GM18526 (cell line): ENCODE measurements around the gene VMO1.

Experiments
- POLR2A ChIP-seq: IDR thresholded peaks from 3 replicates; pipeline ENCODE4 v1.6.1; 2011; ENCODE audit not compliant: insufficient read length; ENCODE audit errors: extremely low read depth

Gene VMO1

DNA sequence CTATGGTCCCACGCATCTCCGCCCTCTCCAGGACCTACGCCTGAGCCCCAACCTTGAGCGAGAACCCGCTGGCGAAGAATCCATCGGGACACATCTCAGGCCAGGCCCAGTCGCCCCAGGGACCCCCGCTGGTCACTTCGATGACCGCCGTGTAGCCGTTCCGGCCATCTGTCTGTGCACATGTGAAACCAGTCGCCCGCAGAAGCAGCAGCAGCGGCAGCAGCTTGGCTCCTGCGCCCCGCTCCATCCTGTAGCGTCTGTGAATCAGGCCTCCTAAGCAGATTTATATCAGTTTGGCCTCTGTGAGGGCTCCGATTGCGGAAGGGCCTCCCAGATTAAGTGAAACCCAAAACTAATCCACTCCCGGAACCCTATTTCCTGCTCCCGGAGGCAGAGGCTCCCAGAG lies at the start of gene VMO1:
VMO1 (minus strand) TSS at position 259 of the 406 bp plus-strand sequence; CDS start at position 247, 12 bp downstream.
- no peak for TF ChIP-seq POLR2A

DNA sequence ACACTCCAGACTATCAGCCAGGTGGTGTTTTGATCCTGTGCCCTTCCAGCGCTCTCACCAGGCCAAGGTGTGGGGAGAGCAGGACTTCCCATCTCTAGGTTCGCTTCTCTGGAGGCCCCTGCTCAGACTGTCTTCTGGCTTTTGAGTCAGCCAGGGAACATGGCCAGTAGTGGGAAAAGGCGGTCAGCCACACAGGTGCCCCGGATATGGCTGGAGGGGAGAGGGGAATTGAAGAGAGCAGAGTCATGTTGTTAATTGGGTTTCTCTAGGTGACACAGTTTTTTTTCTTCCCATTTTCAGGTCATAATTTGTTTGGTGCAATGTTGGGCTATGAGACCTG lies 48.5 kb upstream of the VMO1 start:
- no peak for TF ChIP-seq POLR2A

DNA sequence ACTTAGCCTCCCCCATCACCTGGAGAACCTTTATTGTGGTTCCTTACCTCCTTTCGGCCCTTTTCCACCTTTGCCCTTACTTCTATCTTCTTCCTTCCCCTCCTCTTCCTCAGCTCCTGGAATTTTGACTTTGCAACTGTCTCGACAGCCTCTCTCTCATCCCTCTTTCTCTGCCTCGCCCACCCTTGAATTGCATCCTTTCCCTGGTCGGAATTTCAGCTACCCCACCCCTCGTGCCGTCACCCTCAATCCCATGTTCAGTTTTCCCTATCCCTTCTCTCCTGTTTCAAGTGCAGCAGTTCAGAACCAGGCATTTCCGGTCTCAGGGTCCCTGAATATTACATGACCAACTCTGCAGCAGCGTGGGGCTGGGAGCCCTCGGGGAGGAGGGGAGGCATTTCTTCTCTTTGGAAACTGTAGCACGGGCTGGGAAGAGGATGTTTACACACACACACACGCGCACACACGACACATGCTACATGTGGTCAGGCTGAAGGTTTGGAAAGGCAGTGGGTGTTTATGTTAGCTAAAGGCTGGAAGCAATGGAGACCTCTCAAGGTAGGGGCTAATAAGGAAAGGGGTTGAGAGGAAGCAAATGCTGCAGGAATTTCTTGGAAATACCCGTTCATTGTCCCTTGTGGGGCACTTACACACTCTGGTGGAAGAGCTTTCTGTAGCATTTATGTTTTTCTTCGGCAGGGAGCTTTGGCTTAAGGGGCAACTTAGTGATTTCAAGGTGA lies 47.9 kb upstream of the VMO1 start:
- TF ChIP-seq POLR2A = no peak

DNA sequence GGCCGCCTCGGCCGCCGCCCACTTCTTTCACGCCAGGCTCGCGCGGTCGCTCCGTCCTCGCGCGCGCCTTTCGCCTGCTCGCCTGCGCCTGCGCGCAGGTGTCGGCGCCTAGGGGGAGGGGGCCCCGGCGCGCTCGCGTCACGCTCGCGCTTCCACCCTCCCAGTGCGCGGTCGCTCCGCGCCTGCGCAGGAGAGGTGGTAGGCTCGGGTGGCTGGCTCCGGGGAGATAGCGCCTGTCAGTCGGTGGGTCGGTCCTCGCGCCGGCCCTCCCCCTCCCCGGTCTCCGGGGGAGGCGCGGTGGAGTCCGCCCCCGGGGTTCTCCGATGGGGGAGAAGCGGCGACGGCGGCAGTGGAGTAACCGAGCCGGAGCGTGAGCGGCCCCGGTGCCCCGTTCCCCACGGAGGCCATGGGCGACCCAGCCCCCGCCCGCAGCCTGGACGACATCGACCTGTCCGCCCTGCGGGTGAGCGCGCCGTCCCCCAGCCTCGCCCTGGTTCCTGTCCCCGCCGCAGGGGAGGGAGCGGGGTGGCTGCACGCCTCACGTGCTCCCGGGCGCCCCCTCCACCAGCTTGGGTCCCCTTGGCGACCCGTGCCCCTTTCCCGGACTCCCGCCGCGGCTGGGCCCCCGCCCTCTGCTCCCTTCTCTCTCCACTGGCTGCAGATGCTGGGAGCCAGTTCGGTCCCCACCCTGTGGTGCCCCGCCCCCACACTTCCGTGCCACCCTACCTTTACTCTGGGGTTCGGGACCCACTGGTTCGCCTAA lies 47.2 kb upstream of the VMO1 start, which contains the start of gene MINK1:
MINK1 (plus strand) TSS at position 163 of the 763 bp plus-strand sequence; CDS start at position 407, 244 bp downstream.
- TF ChIP-seq POLR2A = peak; percentile 71

DNA sequence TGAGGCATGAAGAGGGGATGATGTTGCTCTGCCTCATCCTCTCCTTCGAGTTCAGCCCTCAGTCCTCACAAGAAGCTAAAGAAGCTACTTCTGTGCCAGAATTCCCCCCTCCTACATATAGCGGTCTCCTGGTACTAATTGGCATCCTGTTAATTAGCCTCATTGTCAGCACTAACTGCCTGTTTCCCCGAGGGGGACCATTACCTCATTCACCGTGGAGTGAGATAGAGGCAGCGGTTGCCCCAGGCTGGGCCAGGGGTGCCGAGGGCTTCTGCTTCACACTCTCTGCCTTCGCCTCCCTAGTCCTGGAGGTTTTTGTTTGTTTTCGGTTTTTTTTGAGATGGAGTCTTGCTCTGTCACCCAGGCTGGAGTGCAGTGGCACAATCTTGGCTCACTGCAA lies 41.2 kb upstream of the VMO1 start:
- TF ChIP-seq POLR2A = no peak

- no peak for TF ChIP-seq POLR2A
These were observed 37.4 kb upstream of the VMO1 start for GRCh38 chr17:4823373-4824089.

DNA sequence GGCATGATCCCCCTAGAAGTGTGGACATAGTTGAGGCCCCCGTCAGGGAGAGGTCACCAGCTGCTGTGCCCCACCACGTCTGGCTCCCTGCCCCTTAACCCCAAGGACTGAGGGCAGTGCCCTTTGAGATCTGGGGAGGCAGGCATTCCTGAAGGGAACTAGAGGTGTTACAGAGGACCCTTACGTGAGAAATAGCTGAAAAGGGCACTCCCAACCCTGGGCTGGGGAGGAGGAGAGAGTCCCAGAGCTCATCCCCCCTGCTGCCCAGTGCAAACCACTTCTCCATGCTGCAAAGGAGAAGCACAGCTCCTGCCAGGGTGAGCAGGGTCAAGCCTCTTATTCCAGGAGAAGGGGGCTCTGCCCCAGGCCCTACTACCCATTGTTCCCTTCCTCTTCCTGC lies 36.7 kb upstream of the VMO1 start:
- TF ChIP-seq POLR2A = no peak

DNA sequence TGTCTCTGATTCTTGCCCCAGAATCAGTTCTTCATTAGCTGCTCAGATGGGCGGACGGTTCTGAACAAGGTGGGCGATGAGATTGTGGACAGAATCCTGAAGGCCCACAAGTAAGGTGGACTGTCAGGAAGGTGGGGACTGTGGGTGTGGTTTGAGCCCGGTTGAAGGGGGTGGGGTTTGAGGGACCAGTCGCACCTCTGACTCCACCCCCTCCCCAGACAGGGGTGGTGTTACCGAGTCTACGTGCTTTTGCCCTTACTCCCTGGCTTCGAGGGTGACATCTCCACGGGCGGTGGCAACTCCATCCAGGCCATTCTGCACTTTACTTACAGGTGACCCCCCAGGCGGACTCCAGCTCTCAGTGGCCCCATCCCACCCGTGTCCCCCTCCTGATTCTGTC lies 32.1 kb upstream of the VMO1 start:
- no peak for TF ChIP-seq POLR2A

DNA sequence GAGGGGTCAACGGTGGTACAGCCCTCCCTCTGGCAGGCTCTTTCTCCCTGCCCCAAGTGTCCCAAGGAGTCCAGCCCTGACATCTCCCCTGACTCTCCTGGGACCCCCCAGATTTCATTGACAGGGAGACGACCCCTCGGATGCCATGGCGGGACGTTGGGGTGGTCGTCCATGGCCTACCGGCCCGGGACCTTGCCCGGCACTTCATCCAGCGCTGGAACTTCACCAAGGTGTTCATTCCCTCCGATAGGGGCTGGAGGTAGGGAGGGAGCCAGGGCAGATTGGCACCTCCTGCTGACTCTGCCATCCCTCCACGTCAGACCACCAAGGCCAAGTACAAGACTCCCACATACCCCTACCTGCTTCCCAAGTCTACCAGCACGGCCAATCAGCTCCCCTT lies 30.7 kb upstream of the VMO1 start:
- no peak for TF ChIP-seq POLR2A

DNA sequence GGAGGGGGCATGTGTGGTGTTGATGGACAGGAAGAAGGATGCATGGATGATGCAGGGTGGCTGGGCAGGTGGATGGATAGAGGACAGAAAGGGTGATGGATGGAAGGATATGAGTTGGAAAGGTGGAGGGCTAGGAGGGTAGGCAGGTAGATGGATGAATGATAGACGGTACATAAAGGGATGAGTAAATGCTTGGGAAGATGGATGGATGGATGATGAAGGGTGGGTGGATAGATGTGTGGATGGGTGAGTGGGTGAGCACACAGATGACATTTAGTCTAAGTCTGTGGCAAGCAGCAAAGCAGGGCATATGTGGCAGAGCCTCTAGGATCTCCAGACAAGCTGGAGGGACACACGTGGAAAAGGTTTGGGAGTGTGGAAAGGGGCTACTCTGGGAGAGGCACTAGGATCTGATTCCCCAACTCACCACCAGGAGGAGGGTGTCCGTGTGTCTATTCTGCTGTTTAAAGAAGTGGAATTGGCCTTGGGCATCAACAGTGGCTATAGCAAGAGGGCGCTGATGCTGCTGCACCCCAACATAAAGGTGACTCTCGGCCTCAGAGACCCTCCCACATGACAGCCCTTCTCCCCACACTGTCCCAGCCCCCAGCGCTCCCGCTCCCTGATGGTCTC lies 29.0 kb upstream of the VMO1 start:
- no peak for TF ChIP-seq POLR2A

DNA sequence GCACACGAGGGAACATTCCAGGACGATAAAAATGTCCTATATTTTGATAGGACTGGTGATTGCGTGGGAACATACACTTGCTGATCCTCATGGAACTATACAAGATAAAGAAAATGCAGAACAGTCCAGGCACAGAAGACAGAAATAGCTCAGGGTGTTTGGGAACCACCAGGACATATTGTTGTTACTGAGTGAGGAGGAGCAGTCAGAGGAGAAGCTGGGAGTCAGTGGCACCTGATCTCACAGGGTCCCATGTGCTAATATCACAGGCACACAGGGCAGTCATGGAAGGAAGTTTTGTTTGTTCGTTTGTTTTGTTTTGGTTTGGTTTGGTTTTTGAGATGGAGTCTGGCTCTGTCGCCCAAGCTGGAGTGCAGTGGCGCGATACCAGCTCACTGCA lies 26.5 kb upstream of the VMO1 start:
- no peak for TF ChIP-seq POLR2A

- no peak for TF ChIP-seq POLR2A
These were observed 25.3 kb upstream of the VMO1 start for GRCh38 chr17:4811471-4811870.

GRCh38 chr17:4810696-4811290 lies 24.6 kb upstream of the VMO1 start:
- no peak for TF ChIP-seq POLR2A

GRCh38 chr17:4808378-4808767 lies 22.2 kb upstream of the VMO1 start:
- no peak for TF ChIP-seq POLR2A

GRCh38 chr17:4807605-4808377 lies 21.6 kb upstream of the VMO1 start:
- TF ChIP-seq POLR2A = no peak
